ENCODE measurements around the gene MSANTD1. TPM values are rescaled to one million over a fixed set of nuclear protein-coding genes. Genes with fewer than 3 reads are reported as not detected.
A peak's percentile ranks its signal among the peaks of the same experiment; 100 is the strongest.

Gene MSANTD1
- total RNA-seq, 1 donor from 2014 or later: 2.6 TPM

DNA sequence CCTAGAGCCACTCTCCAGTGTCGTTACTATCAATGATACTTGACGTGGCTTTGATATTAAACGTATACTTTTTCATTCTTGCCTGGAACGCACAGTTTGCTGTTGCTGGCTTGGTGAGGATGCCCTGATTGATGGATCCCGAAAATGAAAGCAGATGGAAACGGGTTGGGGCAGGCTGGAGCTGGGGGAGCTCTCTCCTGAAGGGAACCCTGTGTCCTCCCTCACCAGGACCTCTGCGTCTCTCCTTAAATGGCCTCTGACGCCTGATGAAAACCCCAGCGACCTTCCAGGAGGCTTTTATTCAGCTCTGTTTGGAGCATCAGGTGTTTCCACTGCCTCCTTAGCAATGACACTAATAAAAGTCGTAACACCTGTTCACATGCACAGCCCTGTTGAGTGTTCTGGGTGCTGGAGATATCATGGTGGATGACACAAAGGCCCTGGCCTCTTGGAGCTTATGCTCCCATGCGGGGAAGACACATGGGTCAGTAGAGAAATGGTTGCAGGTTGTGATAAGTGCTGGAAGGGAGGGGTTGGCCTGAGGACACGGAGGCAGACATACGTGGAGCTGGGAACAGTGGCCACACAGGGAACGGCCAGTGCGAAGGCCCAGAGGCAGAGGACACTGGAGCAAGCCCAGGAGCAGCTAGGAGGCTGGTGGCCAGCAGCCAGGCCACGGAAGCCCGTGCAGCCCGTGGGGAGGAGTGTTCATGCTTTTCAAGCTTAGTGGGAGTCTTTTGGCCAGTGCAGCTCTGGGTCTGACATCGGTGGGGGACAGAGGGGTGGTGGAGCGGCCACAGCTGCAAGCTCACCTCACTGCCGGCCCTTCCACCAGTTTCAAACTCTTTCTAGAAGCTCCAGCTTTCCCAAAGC lies 7.5 kb downstream of the MSANTD1 start:
- H3K27me3 Mint-ChIP-seq (ENCODE audit: unreplicated experiment): peaks cover 1% of the 10 kb centered on the region
- H3K9me3 Mint-ChIP-seq (ENCODE audit: unreplicated experiment): peaks cover 6% of the 10 kb centered on the region
- TF ChIP-seq, protein P1, sequence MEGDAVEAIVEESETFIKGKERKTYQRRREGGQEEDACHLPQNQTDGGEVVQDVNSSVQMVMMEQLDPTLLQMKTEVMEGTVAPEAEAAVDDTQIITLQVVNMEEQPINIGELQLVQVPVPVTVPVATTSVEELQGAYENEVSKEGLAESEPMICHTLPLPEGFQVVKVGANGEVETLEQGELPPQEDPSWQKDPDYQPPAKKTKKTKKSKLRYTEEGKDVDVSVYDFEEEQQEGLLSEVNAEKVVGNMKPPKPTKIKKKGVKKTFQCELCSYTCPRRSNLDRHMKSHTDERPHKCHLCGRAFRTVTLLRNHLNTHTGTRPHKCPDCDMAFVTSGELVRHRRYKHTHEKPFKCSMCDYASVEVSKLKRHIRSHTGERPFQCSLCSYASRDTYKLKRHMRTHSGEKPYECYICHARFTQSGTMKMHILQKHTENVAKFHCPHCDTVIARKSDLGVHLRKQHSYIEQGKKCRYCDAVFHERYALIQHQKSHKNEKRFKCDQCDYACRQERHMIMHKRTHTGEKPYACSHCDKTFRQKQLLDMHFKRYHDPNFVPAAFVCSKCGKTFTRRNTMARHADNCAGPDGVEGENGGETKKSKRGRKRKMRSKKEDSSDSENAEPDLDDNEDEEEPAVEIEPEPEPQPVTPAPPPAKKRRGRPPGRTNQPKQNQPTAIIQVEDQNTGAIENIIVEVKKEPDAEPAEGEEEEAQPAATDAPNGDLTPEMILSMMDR (IDR thresholded peaks at IDR 0.05; ENCODE audit: partially characterized antibody, unreplicated experiment): no peak
- no peak overlapping the region for H3K27ac Mint-ChIP-seq (ENCODE audit: unreplicated experiment)
- peaks cover under 1% of the 10 kb centered on the region for H3K4me1 Mint-ChIP-seq (ENCODE audit: low read depth, unreplicated experiment)
- DNase-seq: no peak
- H3K4me3 Mint-ChIP-seq (ENCODE audit: unreplicated experiment): no peak overlapping the region
- H3K36me3 Mint-ChIP-seq (ENCODE audit: unreplicated experiment): no peaks in the 10 kb centered on the region

GRCh38 chr4:3257103-3257555 lies 8.2 kb downstream of the MSANTD1 start:
- Mint-ChIP-seq H3K4me3 (ENCODE audit: unreplicated experiment) (no peak overlapping the region), H3K9me3 (ENCODE audit: unreplicated experiment) (peaks cover 4% of the 10 kb centered on the region), H3K4me1 (ENCODE audit: low read depth, unreplicated experiment) (no peaks in the 10 kb centered on the region), H3K27me3 (ENCODE audit: unreplicated experiment) (peaks cover 1% of the 10 kb centered on the region), H3K27ac (ENCODE audit: unreplicated experiment) (no peak overlapping the region), H3K36me3 (ENCODE audit: unreplicated experiment) (no peaks in the 10 kb centered on the region)
- peak; percentile 12 for DNase-seq
- TF ChIP-seq, protein P1 (IDR thresholded peaks at IDR 0.05; ENCODE audit: partially characterized antibody, unreplicated experiment): no peak

GRCh38 chr4:3257556-3258482 lies 8.9 kb downstream of the MSANTD1 start:
- DNase-seq: peak; percentile 14
- Mint-ChIP-seq H3K36me3 (ENCODE audit: unreplicated experiment) (no peaks in the 10 kb centered on the region), H3K9me3 (ENCODE audit: unreplicated experiment) (peaks cover 2% of the 10 kb centered on the region), H3K4me3 (ENCODE audit: unreplicated experiment) (no peak overlapping the region), H3K27ac (ENCODE audit: unreplicated experiment) (no peak overlapping the region), H3K27me3 (ENCODE audit: unreplicated experiment) (peaks cover 1% of the 10 kb centered on the region), H3K4me1 (ENCODE audit: low read depth, unreplicated experiment) (no peaks in the 10 kb centered on the region)
- TF ChIP-seq, protein P1 (IDR thresholded peaks at IDR 0.05; ENCODE audit: partially characterized antibody, unreplicated experiment): no peak

GRCh38 chr4:3261411-3262207 lies 12.7 kb downstream of the MSANTD1 start:
- peaks cover under 1% of the 10 kb centered on the region for H3K9me3 Mint-ChIP-seq (ENCODE audit: unreplicated experiment)
- H3K36me3 Mint-ChIP-seq (ENCODE audit: unreplicated experiment): no peaks in the 10 kb centered on the region
- TF ChIP-seq, protein P1 (IDR thresholded peaks at IDR 0.05; ENCODE audit: partially characterized antibody, unreplicated experiment): no peak
- no peak overlapping the region for H3K27ac Mint-ChIP-seq (ENCODE audit: unreplicated experiment)
- no peak for DNase-seq
- H3K4me1 Mint-ChIP-seq (ENCODE audit: low read depth, unreplicated experiment): no peaks in the 10 kb centered on the region
- no peaks in the 10 kb centered on the region for H3K27me3 Mint-ChIP-seq (ENCODE audit: unreplicated experiment)
- H3K4me3 Mint-ChIP-seq (ENCODE audit: unreplicated experiment): no peak overlapping the region
